Activated CD4-positive, alpha-beta T cell treated with anti-CD3 and anti-CD28 coated beads, Interleukin-2, amount 10 ng/mL, durations not matched to agents 24 days and 14 days (primary cell): ENCODE results near the gene MARK2. TPM values are rescaled to one million over a fixed set of nuclear protein-coding genes. Genes with fewer than 3 reads are reported as not detected.

Source experiments
- DNase-seq: peaks from one replicate; pipeline ENCODE4 v3.0.0; 2022
- H3K27ac Mint-ChIP-seq: one replicate; pipeline ENCODE4 v1.8.0; 2022; ENCODE audit warnings: mild to moderate bottlenecking, mixed read lengths
- H3K27me3 Mint-ChIP-seq: one replicate; pipeline ENCODE4 v1.8.0; 2022; ENCODE audit warnings: mixed read lengths
- H3K36me3 Mint-ChIP-seq: one replicate; pipeline ENCODE4 v1.8.0; 2022; ENCODE audit warnings: low read depth, mild to moderate bottlenecking, mixed read lengths
- H3K4me1 Mint-ChIP-seq: one replicate; pipeline ENCODE4 v1.8.0; 2021; ENCODE audit warnings: mixed read lengths
- H3K4me3 Mint-ChIP-seq: one replicate; pipeline ENCODE4 v1.8.0; 2022; ENCODE audit warnings: mild to moderate bottlenecking, moderate library complexity, mixed read lengths
- H3K9me3 Mint-ChIP-seq: one replicate; pipeline ENCODE4 v1.8.0; 2021; ENCODE audit warnings: mixed read lengths
- intact Hi-C: fragments of 100-400 bp; cut with micrococcal nuclease; formaldehyde crosslinking; loops from one replicate; pipeline ENCODE4 v1.15.1; 2023
- total RNA-seq: library from RNA; stranded (reverse); gene quantifications from 2 replicates; pipeline ENCODE4 v1.2.3, GENCODE V29; 2022

Gene MARK2
- total RNA-seq, 1 donor from 2014 or later = 34.2 TPM

DNA sequence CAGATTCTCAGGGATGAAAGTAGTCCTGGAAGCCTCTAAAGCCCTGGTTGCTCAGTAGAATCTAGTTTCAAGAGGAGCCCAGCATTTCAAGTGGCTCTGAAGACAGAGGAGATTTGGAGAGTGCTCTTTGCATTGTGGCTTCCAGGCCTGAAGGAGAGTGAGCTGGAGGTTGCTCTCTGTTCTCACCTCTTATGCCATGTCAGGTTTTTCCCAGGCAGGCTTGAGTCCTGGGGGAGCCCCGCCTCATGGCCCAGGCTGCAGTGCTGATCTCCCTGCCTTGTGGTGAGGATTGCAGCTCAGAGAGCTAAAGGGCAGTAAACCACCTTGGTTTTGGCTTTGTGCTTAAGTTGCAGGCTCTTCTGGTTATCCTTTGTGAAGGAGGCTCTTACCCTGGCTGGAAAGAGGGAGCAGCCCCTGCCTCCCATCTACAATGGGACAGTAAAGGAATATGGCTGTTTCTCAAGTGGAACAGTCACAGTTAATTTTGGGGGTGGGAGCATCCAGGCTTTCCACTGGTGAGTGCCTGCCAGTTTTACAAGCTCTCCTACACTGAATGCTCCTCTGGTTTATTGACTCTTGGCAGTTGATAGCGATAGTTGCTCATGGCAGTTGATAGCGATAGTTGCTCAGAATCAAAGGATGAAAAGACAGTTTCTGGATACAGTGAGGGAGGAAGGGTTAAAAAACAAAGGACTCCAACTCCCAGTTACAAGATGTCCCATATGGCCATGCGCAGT, 45.5 kb downstream of the MARK2 start:
- DNase-seq = no peak
- no peaks in the 10 kb centered on the region for H3K27me3 Mint-ChIP-seq
- no peaks in the 10 kb centered on the region for H3K9me3 Mint-ChIP-seq
- H3K4me1 Mint-ChIP-seq = peaks cover 61% of the 10 kb centered on the region
- H3K27ac Mint-ChIP-seq = peak overlapping the region; percentile 22
- H3K4me3 Mint-ChIP-seq = no peak overlapping the region
- peaks cover 11% of the 10 kb centered on the region for H3K36me3 Mint-ChIP-seq
- intact Hi-C loops = no loop called here

DNA sequence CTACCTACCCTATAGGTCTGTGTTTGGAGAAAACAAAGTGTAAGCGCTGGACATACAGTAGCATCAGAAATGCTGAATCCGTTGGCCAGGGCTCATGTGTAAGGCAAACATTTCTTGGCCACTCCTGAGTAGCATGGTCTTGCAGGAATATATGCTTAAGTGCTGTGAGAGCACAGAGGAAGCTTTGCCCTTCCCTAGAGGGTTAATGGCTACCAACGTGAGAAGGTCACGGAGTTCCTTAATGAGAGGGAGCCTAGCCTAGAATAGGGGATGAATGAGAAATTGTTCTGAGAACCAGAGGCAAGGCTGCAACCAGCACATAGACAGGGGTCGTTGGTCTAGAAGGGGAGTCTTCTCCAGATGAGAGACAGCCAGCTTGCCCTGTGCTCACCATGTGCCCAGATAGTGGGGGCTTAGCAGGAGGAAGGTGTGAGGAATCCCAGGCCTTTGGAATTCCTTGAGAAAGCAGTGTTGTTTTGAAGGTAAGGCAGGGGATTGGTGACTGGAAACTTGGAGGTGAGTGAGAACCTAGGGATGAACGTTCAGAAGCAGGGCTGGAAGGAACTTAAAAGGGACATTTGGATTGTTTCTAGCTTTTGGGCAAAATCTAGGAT, 48.6 kb downstream of the MARK2 start:
- H3K4me3 Mint-ChIP-seq = peak overlapping the region; percentile 91
- DNase-seq = no peak
- intact Hi-C loops = no loop called here
- peaks cover 8% of the 10 kb centered on the region for H3K36me3 Mint-ChIP-seq
- peaks cover 71% of the 10 kb centered on the region for H3K4me1 Mint-ChIP-seq
- no peaks in the 10 kb centered on the region for H3K9me3 Mint-ChIP-seq
- H3K27me3 Mint-ChIP-seq = no peaks in the 10 kb centered on the region
- peak overlapping the region; percentile 70 for H3K27ac Mint-ChIP-seq

DNA sequence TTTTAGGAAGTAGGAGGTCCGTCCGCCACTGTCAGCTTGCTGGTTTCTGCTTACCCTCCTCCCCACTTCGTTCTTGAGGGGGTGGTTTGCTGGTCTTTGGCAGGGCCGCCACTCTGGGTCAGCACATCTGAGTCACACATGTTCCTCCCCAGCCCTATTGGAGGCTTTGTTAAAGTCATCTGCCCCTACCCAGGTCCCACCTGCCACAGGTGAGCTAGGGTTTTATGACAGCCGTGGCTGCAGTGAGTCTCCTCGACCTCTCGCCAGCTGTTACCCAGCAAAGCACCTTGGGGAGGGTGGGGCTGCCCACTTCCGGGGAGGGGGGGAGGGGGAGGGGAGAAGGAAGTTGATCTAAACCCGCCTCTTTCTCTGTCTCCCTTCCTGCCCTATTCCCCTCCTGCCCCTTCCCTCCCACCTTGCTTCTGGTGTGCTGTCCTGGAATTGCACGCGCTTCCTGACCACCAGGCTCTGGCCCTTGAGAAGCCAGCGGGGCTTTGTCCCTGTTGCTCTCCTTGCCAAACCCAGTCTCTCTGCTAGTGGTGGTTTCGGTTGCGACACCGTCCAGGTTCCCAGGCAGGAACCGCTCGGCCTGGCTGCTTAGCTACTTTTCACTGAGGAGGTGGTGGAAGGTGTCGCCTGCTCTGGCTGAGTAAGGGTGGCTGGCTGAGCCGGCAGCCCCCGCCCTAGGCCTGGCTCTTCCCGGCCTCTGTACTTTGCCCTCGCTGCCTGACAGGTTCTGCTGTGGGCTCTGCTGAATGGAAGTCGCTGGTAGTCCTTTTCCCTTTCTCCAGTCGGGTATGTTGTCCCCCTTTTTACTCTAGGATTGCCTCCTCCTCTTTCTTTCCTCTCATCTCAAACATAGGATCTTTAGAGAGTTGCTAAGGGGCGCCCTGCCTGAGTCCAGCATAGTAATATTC, 49.5 kb downstream of the MARK2 start:
- H3K27me3 Mint-ChIP-seq = no peaks in the 10 kb centered on the region
- H3K4me3 Mint-ChIP-seq = peak overlapping the region; percentile 91
- H3K36me3 Mint-ChIP-seq = peaks cover 9% of the 10 kb centered on the region
- H3K27ac Mint-ChIP-seq = peak overlapping the region; percentile 94
- peak; percentile 89 for DNase-seq
- H3K4me1 Mint-ChIP-seq = peaks cover 69% of the 10 kb centered on the region
- intact Hi-C loops = loop anchor here (1.0 to 2.0 kb wide), 2 partner anchors 20 to 51 kb away; no protein-coding TSS in a partner anchor
- H3K9me3 Mint-ChIP-seq = no peaks in the 10 kb centered on the region

DNA sequence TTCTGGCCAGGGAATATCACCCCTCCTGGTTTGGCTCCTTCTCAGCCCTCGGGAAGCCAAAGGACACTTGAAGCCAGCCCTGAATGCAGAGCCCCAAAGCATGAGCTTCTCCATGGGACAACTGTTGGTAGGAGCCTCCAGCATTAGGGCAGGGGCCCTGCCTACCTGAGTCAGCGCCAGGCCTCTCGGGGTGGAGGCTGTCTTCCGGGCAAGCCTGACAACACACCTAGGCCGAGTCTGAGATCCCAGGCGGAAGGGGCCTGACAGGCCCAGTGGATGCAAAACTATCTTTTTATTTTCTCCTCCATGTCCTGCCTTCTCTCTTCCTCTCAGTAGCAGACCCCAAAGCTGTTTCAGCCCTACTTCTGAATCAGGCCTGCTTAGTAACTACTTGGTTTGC, 50.4 kb downstream of the MARK2 start:
- Mint-ChIP-seq H3K27me3 (no peaks in the 10 kb centered on the region), H3K9me3 (no peaks in the 10 kb centered on the region), H3K27ac (peak overlapping the region; percentile 49), H3K4me1 (peaks cover 64% of the 10 kb centered on the region), H3K36me3 (peaks cover 11% of the 10 kb centered on the region), H3K4me3 (peak overlapping the region; percentile 91)
- intact Hi-C loops = loop anchor here (2.0 kb wide), 1 partner anchor 21 kb away; no protein-coding TSS in a partner anchor
- no peak for DNase-seq

DNA sequence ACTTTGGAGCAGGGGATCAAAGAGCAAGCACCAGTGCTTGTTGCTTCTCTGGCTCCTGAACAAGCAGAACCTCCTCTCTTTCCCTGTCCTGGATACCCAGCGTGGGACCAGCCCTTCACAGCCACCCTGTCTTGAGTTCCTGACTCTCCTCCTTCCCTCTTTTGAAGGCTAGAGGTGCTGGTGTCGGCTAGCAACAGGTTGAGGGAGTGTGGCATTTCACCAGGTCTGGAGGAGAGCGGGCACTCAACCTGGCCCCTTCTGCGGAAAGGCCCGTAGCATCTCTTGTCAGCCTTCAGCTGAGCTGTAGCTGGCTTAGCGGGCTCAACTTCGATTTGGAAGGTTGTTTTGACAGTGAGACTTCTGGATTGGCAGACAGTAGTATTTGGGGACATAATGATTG, 51.5 kb downstream of the MARK2 start:
- Mint-ChIP-seq H3K36me3 (peaks cover 16% of the 10 kb centered on the region), H3K9me3 (no peaks in the 10 kb centered on the region), H3K27me3 (no peaks in the 10 kb centered on the region), H3K27ac (no peak overlapping the region), H3K4me3 (no peak overlapping the region), H3K4me1 (peaks cover 59% of the 10 kb centered on the region)
- no peak for DNase-seq
- intact Hi-C loops = no loop called here

DNA sequence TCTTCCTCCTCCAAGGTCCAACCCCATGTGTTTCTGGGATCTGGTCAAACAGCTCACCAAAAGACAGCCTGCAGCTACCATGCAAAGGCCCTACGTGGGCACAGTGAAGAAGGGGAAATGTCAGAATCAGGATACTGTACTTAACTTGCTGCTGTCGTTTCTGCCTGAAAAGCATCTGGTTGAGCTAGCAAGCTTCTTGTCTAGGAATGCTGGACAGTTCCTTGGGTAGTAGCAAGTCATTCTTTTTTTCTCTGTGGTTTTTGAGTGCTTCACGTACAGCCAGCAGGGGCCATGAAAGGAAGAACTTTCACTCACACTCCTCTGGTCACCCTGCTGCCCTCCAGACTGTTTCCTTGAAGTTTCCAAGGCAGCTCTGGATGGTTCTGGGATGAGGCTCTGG, 53.3 kb downstream of the MARK2 start:
- Mint-ChIP-seq H3K36me3 (peaks cover 32% of the 10 kb centered on the region), H3K27ac (peak overlapping the region; percentile 48), H3K27me3 (no peaks in the 10 kb centered on the region), H3K9me3 (no peaks in the 10 kb centered on the region), H3K4me3 (no peak overlapping the region), H3K4me1 (peaks cover 59% of the 10 kb centered on the region)
- DNase-seq = no peak
- intact Hi-C loops = no loop called here

DNA sequence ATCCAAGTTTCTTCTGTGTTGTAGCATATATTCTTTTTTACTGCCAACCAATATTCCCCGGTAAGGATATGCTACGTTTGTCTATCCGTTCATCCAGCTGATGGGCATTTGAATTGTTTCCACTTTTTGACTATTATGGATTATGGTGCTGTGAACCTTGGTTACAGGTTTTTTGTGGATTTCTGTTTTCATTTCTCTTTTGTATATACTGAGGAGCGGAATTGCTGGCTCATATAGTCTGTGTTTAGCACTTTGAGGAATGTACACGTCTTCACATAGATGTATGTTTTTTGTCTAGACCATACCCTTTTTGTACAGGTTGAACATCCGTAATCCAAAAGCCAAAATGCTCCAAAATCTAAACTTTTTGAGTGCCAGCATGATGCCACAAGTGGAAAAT, 54.4 kb downstream of the MARK2 start:
- peaks cover 40% of the 10 kb centered on the region for H3K36me3 Mint-ChIP-seq
- H3K27me3 Mint-ChIP-seq = no peaks in the 10 kb centered on the region
- intact Hi-C loops = no loop called here
- no peaks in the 10 kb centered on the region for H3K9me3 Mint-ChIP-seq
- no peak overlapping the region for H3K27ac Mint-ChIP-seq
- no peak overlapping the region for H3K4me3 Mint-ChIP-seq
- no peak for DNase-seq
- H3K4me1 Mint-ChIP-seq = peaks cover 49% of the 10 kb centered on the region

DNA sequence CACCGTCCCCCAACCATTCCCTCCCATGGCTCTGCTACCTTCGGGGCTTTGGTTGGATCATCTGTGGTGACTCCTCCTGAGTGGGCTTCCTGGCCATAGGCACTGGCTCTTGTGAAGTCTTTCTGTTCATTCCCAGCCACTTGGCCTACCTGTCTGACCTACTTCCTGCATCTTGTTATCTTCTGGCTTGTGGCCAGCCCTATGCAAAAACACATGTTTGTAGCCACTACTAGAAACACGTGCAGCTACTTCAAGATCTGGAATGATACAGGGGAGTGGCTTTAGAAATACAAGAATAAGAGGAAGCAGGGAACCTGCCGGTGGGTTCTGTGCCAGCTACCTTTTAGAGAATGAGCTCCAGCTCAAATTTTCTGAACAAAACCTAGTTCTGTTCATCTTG, 57.2 kb downstream of the MARK2 start:
- H3K27ac Mint-ChIP-seq = no peak overlapping the region
- peaks cover 22% of the 10 kb centered on the region for H3K4me1 Mint-ChIP-seq
- no peak for DNase-seq
- intact Hi-C loops = no loop called here
- H3K27me3 Mint-ChIP-seq = no peaks in the 10 kb centered on the region
- H3K4me3 Mint-ChIP-seq = no peak overlapping the region
- peaks cover 51% of the 10 kb centered on the region for H3K36me3 Mint-ChIP-seq
- no peaks in the 10 kb centered on the region for H3K9me3 Mint-ChIP-seq

DNA sequence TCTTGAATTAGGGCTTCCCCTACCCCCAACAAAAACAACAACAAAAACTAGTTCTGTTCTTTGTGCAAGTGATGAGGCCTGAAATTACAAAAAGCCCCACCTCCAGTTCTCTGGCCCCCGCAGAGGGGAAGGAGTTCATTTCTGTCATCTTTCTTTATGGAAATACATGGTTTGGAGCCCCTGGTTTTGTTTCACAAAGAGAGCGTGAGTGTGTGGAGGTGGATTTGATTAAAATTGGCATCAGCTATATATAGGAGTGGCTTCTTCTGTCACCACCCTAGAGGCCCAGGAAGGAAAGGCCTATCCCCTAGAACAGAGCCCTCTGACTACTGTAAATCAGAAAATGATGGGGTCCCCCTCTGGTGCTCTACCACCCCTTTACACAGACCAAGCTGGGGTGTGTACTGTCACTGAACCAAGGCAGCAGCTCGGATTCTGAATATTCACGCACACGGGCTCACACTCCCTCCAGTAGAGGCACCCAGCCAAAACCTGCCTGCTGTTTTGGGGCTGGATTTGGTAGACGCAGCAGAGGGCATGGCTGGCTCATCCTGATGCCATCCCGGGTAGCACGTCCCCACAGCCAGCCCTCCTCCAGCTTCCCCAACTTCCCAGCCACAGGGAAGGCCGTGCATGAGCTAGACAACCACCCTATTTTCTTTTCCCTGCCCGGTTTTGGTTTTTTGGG, 58.7 kb downstream of the MARK2 start:
- Mint-ChIP-seq H3K4me3 (no peak overlapping the region), H3K27me3 (no peaks in the 10 kb centered on the region), H3K4me1 (peaks cover 11% of the 10 kb centered on the region), H3K27ac (no peak overlapping the region), H3K9me3 (no peaks in the 10 kb centered on the region), H3K36me3 (peaks cover 61% of the 10 kb centered on the region)
- intact Hi-C loops = no loop called here
- DNase-seq = no peak

DNA sequence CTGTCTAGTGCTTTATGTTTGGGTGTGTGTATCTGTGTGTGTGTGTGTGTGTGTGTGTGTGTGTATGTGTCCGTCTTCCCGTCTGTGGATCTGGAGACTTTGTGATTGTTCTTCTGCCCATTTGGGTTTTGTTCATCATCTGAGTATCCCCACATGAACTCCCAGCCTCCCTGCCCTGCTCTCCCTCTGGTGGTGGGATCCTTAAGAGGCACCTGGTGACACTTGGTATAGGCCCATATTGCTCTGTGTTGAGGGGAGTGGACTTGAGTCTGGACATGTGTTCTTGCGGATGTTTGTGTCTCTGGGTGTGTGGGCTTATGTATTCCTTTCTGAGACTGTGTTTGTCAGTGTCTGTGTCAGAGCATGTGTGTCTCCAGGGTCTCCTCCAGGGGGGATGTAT, 62.8 kb downstream of the MARK2 start:
- intact Hi-C loops = no loop called here
- peak; percentile 69 for DNase-seq
- H3K27ac Mint-ChIP-seq = no peak overlapping the region
- peaks cover 66% of the 10 kb centered on the region for H3K36me3 Mint-ChIP-seq
- no peaks in the 10 kb centered on the region for H3K27me3 Mint-ChIP-seq
- H3K4me3 Mint-ChIP-seq = no peak overlapping the region
- no peaks in the 10 kb centered on the region for H3K9me3 Mint-ChIP-seq
- H3K4me1 Mint-ChIP-seq = peaks cover 4% of the 10 kb centered on the region

DNA sequence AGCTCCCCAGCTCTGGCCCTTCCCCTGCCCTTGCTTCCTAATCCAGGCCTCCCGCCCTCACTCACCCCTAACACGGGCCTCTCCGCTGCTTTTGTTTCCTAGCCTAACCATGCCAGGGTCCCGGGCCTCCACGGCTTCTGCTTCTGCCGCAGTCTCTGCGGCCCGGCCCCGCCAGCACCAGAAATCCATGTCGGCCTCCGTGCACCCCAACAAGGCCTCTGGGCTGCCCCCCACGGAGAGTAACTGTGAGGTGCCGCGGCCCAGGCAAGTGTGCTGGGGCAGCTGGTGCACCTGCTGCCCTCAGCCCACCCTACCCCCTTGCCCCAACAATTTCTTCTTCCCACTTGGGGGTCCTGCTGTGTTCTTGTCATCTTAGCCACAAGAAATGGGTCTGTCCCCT, 65.0 kb downstream of the MARK2 start:
- peaks cover 56% of the 10 kb centered on the region for H3K36me3 Mint-ChIP-seq

DNA sequence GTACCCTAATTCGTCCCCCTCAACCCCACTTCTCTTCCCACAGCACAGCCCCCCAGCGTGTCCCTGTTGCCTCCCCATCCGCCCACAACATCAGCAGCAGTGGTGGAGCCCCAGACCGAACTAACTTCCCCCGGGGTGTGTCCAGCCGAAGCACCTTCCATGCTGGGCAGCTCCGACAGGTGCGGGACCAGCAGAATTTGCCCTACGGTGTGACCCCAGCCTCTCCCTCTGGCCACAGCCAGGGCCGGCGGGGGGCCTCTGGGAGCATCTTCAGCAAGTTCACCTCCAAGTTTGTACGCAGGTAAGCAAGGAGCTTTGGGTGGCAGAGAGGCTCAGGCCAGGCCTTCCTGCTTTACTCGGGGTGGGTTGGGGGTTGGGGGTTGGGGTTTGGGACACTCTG, 65.8 kb downstream of the MARK2 start:
- no peak for DNase-seq
- H3K4me3 Mint-ChIP-seq = no peak overlapping the region
- H3K27me3 Mint-ChIP-seq = no peaks in the 10 kb centered on the region
- peaks cover 49% of the 10 kb centered on the region for H3K36me3 Mint-ChIP-seq
- intact Hi-C loops = no loop called here
- H3K9me3 Mint-ChIP-seq = no peaks in the 10 kb centered on the region
- no peak overlapping the region for H3K27ac Mint-ChIP-seq
- peaks cover 4% of the 10 kb centered on the region for H3K4me1 Mint-ChIP-seq

More for the DNA sequence above, 65.0 kb downstream of the MARK2 start:
- no peak overlapping the region for H3K4me3 Mint-ChIP-seq
- no peak overlapping the region for H3K27ac Mint-ChIP-seq
- DNase-seq = no peak
- H3K4me1 Mint-ChIP-seq = peaks cover 4% of the 10 kb centered on the region
- intact Hi-C loops = no loop called here
- H3K9me3 Mint-ChIP-seq = no peaks in the 10 kb centered on the region
- H3K27me3 Mint-ChIP-seq = no peaks in the 10 kb centered on the region

DNA sequence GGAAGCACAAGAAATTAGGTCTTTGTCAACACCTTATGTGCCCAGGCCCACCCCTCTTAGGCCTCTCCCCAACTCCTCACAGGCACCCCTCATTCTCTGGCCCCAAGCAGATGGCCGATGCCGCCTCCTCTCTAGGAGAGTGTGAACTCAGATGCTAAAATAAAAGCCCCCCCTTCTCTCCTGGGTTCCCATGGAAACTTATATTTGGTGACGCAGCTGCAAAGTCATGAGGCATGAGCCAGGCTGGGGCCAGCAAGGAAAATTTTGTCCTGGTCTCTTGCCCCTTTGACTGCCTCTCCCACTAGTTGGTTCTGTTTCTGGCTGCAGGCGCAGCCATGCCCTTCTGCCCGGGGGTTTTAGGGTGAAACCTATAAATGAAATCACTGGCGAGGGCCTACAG, 66.3 kb downstream of the MARK2 start:
- peaks cover 4% of the 10 kb centered on the region for H3K4me1 Mint-ChIP-seq
- no peak for DNase-seq
- no peak overlapping the region for H3K27ac Mint-ChIP-seq
- H3K27me3 Mint-ChIP-seq = no peaks in the 10 kb centered on the region
- H3K4me3 Mint-ChIP-seq = no peak overlapping the region
- intact Hi-C loops = no loop called here
- no peaks in the 10 kb centered on the region for H3K9me3 Mint-ChIP-seq
- peaks cover 50% of the 10 kb centered on the region for H3K36me3 Mint-ChIP-seq
